SK-N-MC (cell line): ENCODE data around the gene SGMS1.

ENCODE experiments used
- DNase-seq: peaks from one replicate; pipeline ENCODE4 v3.0.0-alpha.2; 2011; ENCODE audit warnings: low read depth, low spot score
- H3K27ac ChIP-seq: fragments of 200-600 bp; sonication (generic); 2 replicates; pipeline ENCODE4 v1.5.1; 2016; ENCODE audit warnings: mixed run types
- H3K36me3 ChIP-seq: fragments of 200-600 bp; sonication (generic); 2 replicates; pipeline ENCODE4 v1.6.1; 2017; ENCODE audit warnings: antibody characterized with exemption, low read length, mixed read lengths; ENCODE audit not compliant: insufficient read depth
- H3K4me3 ChIP-seq: fragments of 200-600 bp; sonication (generic); 2 replicates; pipeline ENCODE4 v1.5.1; 2016
- H3K9ac ChIP-seq: fragments of 200-600 bp; sonication (generic); 2 replicates; pipeline ENCODE4 v1.8.0; 2017; ENCODE audit warnings: mixed run types, mixed read lengths; ENCODE audit not compliant: insufficient read length
- H3K9me3 ChIP-seq: fragments of 200-600 bp; sonication (generic); 2 replicates; pipeline ENCODE4 v1.6.1; 2017; ENCODE audit warnings: low read depth, mild to moderate bottlenecking, antibody characterized with exemption, low read length, moderate library complexity, mixed read lengths
- EZH2 ChIP-seq: fragments of 200-600 bp; sonication (generic); IDR thresholded peaks from one replicate; pipeline ENCODE4 v1.6.1; 2017; ENCODE audit warnings: antibody characterized with exemption
- FOXP2 ChIP-seq: optimal IDR thresholded peaks from 2 replicates; pipeline ENCODE3; 2011; ENCODE audit warnings: mild to moderate bottlenecking, moderate library complexity; ENCODE audit not compliant: insufficient read depth; ENCODE audit errors: extremely low read length, control extremely low read depth
- POLR2AphosphoS5 ChIP-seq: IDR thresholded peaks from 2 replicates; pipeline ENCODE4 v1.6.1; 2012; ENCODE audit warnings: mild to moderate bottlenecking, low read depth, low read length, borderline replicate concordance

The SGMS1 gene

GRCh38 chr10:50440489-50440888 is 183.3 kb downstream of the SGMS1 start:
- DNase-seq: no peak
- TF ChIP-seq FOXP2: no peak
- TF ChIP-seq EZH2: no peak
- TF ChIP-seq POLR2AphosphoS5: no peak
- H3K9me3 ChIP-seq: no peaks in the 10 kb centered on the region
- no peak overlapping the region for H3K4me3 ChIP-seq
- H3K36me3 ChIP-seq: no peaks in the 10 kb centered on the region
- no peak overlapping the region for H3K27ac ChIP-seq
- no peak overlapping the region for H3K9ac ChIP-seq

- DNase-seq: no peak
- Histone ChIP-seq H3K9me3 (no peaks in the 10 kb centered on the region), H3K4me3 (no peak overlapping the region), H3K27ac (no peak overlapping the region), H3K9ac (no peak overlapping the region), H3K36me3 (no peaks in the 10 kb centered on the region)
- TF ChIP-seq EZH2 (no peak), POLR2AphosphoS5 (no peak), FOXP2 (no peak)
Observed at GRCh38 chr10:50439806-50440205, 183.9 kb downstream of the SGMS1 start.

DNA sequence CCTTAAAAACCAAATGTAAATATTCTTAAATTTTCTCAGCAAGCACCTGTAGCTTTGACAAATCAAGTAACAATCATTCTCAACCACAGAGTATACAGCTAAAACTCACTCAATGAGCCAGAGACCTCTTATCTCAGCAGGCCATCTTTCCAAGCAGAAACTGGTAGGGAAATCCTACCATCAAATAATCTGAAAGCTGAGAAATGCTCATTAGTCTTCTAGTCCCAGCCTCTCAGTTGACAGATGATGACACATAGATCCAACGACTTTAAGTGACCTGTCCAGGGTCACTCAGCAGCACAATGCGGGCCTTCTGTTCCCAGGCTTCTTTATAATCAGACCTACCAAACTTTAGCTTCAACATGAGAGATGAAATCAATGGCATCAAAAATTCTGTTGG is 184.6 kb downstream of the SGMS1 start:
- H3K9me3 ChIP-seq: no peaks in the 10 kb centered on the region
- H3K9ac ChIP-seq: no peak overlapping the region
- no peak overlapping the region for H3K4me3 ChIP-seq
- H3K27ac ChIP-seq: no peak overlapping the region
- no peak for DNase-seq
- H3K36me3 ChIP-seq: no peaks in the 10 kb centered on the region
- TF ChIP-seq POLR2AphosphoS5 (no peak), EZH2 (no peak), FOXP2 (no peak)

GRCh38 chr10:50438049-50438936 is 185.5 kb downstream of the SGMS1 start:
- H3K9ac ChIP-seq: no peak overlapping the region
- DNase-seq: no peak
- no peak for TF ChIP-seq POLR2AphosphoS5
- no peak for TF ChIP-seq FOXP2
- TF ChIP-seq EZH2: no peak

DNA sequence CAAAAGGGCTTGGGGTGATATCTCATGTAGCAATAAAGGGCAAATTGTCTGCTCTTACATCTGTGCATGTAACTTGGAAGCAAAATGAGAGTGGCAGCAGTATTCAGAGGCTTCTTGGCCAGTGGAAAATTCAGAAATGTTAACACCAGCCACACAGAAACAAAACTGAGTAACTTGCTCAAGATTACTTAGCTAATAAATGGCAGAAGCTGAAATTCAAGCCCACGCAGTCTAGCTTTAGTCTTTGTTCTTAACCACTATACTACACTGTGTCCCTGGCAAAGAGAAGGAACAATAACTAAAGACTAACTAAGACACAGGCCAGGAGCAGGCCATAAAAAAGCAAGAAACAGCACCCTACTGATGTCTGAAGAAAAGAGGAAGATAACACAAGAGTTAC is 186.5 kb downstream of the SGMS1 start:
- no peak for TF ChIP-seq EZH2
- TF ChIP-seq FOXP2: no peak
- no peak overlapping the region for H3K27ac ChIP-seq
- H3K4me3 ChIP-seq: no peak overlapping the region
- no peaks in the 10 kb centered on the region for H3K9me3 ChIP-seq
- H3K36me3 ChIP-seq: no peaks in the 10 kb centered on the region
- H3K9ac ChIP-seq: no peak overlapping the region
- DNase-seq: no peak

More at GRCh38 chr10:50438049-50438936, 185.5 kb downstream of the SGMS1 start:
- H3K27ac ChIP-seq: no peak overlapping the region
- H3K9me3 ChIP-seq: no peaks in the 10 kb centered on the region
- H3K36me3 ChIP-seq: no peaks in the 10 kb centered on the region
- no peak overlapping the region for H3K4me3 ChIP-seq

DNA sequence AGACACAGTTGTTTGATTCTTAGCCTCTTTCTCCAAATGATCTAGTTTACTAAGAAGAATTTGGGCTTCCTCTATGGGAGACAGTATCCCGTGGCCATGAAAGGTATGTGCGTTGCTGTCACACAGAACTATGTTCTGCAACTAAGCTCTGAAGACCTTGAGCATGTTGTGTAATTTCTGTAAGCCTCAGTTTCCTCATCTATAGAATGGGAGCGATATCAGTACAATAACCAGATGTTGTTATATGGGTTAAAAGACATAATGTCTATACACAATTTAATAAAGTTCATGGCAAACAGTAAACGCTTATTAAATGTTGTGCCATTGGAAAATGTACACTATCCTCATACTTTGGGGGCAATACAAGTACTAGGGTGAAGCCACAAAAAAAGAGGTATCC is 187.0 kb downstream of the SGMS1 start:
- no peak overlapping the region for H3K9ac ChIP-seq
- DNase-seq: no peak
- no peak overlapping the region for H3K27ac ChIP-seq
- no peak for TF ChIP-seq POLR2AphosphoS5
- TF ChIP-seq EZH2: no peak
- TF ChIP-seq FOXP2: no peak
- no peaks in the 10 kb centered on the region for H3K9me3 ChIP-seq
- H3K36me3 ChIP-seq: no peaks in the 10 kb centered on the region
- no peak overlapping the region for H3K4me3 ChIP-seq

- Histone ChIP-seq H3K9me3 (no peaks in the 10 kb centered on the region), H3K4me3 (no peak overlapping the region), H3K27ac (no peak overlapping the region), H3K36me3 (no peaks in the 10 kb centered on the region), H3K9ac (no peak overlapping the region)
- no peak for TF ChIP-seq POLR2AphosphoS5
- TF ChIP-seq EZH2: no peak
- no peak for TF ChIP-seq FOXP2
- no peak for DNase-seq
Observed at GRCh38 chr10:50432211-50433009, 191.3 kb downstream of the SGMS1 start.

- Histone ChIP-seq H3K9ac (no peak overlapping the region), H3K4me3 (no peak overlapping the region), H3K36me3 (no peaks in the 10 kb centered on the region), H3K27ac (no peak overlapping the region), H3K9me3 (no peaks in the 10 kb centered on the region)
- TF ChIP-seq EZH2 (no peak), FOXP2 (no peak), POLR2AphosphoS5 (no peak)
- no peak for DNase-seq
Observed at GRCh38 chr10:50431791-50432190, 192.0 kb downstream of the SGMS1 start.
